Fibroblast of skin of left biceps (primary cell): Measurements from ENCODE around the gene CYSTM1.

Experiments used
- DNase-seq, 2 experiments: peaks; one replicate each; pipeline ENCODE4 v3.0.0-alpha.2; 2013; ENCODE audit warnings: low read depth in 2 of 2

The CYSTM1 gene

DNA sequence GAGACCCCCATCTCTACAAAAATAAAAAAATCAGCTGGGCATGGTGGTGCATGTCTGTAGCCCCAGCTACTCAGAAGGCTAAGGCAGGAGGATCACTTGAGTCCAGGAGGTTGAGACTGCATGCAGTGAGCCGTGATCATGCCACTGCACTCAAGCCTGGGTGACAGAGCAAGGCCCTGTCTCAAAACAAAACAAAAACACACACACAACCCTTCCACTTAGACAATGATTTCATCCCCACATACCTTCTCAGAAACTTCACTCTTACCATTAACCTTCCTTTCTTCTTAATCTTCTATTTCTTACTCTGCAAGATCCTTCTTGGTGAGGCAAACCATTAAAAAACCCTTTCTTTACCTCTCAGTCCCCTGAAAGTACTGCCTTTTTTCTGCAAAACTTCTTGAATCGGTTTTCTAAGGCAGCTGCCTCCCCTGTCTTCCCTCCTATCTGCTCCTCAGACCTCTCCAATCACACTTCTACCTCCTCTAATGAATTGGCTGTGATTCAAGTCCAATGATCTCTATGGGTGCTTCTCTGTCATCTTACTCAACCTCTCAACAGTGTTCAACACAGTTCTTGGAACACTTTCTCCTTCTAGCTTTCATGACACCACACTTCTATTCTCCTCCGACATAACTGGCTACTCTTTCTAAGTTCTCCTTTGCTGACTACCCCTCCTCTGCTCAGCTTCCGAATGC, 80.6 kb downstream of the CYSTM1 start:
- DNase-seq: no peak

DNA sequence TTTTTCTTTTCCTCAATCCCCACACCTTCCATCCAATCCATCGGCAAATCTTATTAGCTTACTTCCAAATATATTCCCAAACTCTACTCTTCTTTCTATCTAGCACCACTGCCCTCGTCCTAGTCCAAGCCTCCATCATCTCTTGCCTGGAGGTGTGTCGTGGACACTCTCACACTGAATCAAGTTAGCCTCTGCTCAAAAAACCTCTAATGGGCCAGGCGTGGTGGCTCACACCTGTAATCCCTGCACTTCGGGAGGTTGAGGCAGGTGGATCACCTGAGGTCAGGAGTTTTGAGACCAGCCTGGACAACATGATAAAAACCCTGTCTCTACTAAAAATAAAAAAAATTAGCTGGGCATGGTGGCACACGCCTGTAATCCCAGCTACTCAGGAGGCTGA, 81.7 kb downstream of the CYSTM1 start:
- DNase-seq: no peak

DNA sequence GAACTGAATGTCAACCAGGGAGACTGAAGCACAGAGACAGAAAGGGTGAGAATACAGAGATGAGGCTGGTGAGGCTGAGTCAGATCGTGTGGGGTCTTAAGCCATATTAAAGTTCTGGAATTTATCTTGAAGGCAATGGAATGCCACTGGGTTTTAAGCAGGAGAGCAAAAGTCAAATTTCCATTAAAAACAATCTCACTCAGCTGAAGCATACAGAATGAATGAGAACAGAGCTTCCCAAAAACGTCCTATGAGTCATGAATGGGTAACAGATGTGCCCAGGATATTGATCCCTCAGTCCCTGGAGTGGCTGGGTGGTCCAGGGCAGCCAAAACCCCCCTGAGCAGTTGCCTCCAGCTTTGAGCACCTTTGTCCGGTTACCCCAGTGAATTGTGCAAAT, 83.0 kb downstream of the CYSTM1 start:
- DNase-seq: peak; percentile 54 to 58

- no peak for DNase-seq
Observed at GRCh38 chr5:140258873-140259272, 83.9 kb downstream of the CYSTM1 start.

DNA sequence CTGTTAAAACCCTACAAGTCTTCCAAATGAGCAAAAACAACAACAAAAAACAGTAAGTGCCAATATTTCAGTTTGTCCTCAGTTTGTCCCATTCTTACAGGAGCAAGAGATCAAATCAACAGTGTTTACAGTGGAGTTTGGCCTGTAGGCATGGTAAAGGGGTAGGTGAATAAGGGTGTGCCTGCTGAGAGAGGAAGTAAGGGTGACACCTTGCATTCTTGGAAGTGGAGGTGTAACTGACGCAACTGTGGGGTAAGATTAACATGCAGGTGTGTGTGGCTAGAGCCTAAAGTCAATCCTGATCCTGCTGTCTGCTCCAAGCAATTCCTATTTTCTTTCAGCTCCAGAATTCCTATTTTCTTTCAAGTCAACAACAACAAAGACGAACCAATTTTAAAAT, 84.5 kb downstream of the CYSTM1 start:
- no peak for DNase-seq

DNA sequence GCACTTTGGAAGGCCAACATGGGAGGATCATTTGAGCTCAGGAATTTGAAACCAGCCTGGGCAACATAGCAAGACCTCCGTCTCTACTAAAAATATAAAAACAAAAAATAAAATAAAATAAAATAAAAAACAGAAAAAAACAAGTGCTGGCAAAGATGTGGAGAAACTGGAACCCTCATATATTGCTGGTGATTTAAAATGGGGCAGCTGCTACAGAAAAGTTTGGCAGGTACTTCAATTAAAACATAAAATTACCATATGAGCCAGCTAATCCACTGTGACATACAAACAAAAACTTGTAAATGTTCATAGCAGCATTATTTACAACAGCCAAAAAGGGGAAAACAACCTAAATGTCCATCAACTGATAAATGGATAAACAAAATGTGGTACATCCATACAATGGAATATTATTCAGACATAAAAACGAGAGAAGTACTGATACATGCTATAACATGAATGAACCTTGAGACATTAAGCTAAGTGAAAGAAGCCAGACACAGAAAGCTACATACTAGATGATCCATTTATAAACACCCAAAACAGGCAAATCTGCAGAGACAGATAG, 85.2 kb downstream of the CYSTM1 start:
- no peak for DNase-seq

DNA sequence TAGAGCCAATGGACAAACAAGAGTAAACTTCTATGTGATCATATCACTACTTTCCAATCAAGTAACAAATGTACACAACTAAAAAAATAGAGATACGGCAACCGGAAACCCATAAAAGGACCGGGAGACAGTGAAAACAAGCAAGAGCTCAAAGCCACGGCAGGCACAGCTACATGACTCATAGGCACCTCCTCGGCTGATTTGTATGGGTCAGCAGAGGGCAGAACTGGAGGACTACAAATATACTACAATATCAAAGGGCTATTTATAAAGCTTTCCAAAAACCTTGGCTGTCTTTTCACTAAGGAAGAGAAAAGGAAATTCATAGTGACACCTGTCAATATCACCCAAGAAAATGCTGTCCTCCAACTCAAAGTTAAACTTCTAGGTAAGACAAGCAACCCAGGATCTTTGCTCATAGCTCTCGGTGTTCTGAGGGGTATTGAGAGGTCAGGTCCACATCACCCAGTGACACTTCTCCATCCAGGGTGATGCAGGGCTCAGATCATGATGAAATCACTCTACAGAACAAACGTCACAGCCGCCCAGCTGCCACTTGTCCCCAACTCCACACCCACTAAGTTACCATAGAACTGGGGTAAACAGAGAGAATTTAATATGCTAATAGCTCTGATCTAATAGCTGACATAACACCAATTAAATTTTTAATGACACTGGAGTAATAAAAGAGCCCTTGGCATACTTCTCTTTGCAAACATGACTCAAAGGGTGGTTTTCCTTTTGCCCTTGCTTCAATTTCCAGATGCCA, 86.6 kb downstream of the CYSTM1 start:
- peak in 1 of 2 experiments; percentile 9 for DNase-seq

- no peak for DNase-seq
Observed at GRCh38 chr5:140262221-140262620, 87.2 kb downstream of the CYSTM1 start.

DNA sequence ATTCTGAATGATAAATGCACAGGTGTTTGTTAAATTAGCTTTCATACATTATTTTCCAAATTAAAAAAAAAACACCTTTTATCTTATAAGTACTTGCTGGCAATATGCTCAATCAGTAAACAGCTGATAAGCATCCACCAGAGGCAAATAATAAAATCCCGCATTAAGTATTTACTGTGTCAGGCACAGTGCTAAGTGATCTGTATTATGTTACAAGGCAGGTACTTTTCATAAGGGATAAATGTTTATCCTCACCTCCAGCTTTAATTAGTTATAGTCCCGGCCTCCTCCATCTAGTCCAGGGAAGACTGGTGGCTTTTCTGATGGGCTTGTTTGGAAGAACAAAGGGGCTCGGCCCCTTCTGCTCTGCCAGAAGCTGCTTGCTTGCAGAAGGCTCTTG, 87.9 kb downstream of the CYSTM1 start:
- DNase-seq: no peak

- no peak for DNase-seq
Observed at GRCh38 chr5:140265845-140266244, 90.9 kb downstream of the CYSTM1 start.

DNA sequence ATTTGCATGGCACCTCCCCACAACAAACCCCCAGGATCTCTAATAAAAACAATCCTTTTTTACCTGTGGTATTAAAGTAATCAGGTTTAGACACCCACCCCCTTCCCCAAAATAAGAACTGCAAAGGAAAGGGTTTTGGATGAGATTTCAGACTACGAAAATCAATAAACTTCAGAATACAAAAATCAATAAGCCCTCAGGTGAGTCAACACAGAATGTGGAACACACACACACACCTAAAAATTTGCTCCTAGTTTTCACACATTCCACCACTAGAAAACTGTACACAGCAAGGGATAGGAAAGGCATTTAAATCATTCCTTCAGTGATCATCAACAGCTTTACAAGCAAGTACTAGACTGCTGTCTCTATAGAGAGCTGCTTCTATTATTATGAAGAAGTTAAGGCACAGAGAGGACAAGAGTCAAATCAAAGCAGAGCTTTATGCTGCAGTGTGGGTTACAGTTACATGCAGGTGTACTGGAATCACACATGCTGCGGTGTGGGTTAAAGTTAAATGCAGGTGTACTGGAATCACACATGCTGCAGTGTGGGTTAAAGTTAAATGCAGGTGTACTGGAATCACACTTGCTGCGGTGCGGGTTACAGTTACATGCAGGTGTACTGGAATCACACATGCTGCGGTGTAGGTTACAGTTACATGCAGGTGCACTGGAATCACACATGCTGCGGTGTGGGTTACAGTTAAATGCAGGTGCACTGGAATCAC, 91.6 kb downstream of the CYSTM1 start:
- DNase-seq: no peak

GRCh38 chr5:140267201-140267540, 92.2 kb downstream of the CYSTM1 start:
- no peak for DNase-seq

DNA sequence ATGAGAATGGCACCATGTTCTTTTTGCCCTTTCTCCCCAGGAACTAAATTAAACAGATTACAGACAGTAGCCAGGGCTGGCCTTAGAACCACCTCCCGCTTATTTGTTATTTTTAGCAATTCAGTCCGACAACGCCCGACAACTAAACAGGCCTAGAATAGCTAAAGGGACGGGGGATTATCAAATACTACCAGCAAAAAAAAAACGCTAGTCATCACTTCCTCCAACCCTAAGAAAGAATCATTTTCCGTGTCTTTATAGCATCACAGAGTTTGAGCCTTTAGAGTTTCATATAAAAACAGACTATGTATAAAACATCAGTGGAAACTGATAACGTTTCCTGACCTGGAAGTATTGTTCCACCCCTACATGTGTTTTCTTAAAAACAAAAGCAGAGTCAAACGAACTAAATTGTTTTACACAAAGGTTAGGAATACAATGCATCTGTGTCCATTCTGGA, 92.6 kb downstream of the CYSTM1 start:
- DNase-seq: no peak

DNA sequence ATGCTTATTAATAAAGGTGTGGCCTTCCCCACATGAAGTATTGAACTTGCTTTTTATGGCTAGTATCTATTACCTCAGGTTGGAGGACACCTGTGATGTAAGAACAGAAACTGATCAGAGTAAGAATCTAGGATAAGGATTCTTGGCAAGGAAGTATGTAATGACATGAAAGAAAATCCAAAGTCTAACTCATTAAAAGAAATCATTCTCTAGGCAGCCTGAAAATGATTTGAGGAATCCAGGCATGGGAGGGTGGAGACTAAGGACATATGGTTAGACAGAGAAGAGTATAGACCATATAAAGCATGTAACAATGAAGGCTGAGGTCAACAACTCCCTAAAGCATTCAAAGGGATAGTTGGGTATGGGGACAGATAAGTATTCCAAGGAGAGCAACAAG, 95.0 kb downstream of the CYSTM1 start:
- DNase-seq: no peak

DNA sequence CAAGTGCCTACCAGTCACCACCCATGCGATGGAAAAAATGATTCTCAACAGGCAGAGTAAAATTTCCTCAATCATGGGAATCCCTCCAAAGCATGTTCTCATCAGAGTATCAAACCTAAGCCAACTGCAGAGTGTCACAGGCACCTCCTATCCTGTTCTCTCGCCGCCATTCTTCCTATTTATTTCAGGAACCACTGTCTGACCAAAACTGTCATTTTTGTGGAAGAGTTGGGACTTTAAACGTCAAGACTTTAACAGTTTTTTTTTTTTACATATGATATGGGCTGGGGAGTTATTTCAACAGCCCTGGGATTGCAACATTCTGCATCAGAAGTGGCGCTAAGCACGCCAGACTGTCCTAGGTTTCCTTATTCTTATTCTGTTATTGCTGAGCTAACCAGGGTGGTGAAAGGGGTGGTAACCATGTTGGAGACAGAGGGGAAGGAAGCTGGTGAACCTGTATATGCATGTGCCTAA, 98.5 kb downstream of the CYSTM1 start:
- no peak for DNase-seq

DNA sequence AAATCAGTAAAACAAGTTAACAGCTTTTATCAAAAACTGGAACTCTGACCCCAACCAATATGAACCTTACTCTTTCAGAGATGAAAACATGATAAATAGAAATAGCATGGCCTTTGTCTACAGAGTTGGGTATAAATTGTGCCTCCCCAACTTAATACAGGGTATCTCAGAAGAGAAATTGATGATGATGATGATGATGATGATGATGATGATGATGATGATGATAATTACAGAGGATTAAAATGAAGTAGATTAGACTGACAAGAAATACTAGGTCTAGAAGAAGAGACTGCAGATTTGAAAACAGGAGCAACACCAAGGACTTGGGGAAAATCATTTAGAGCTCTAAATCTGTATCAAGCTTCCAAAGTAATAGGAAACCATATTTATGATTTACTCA, 100.8 kb downstream of the CYSTM1 start:
- DNase-seq: no peak

DNA sequence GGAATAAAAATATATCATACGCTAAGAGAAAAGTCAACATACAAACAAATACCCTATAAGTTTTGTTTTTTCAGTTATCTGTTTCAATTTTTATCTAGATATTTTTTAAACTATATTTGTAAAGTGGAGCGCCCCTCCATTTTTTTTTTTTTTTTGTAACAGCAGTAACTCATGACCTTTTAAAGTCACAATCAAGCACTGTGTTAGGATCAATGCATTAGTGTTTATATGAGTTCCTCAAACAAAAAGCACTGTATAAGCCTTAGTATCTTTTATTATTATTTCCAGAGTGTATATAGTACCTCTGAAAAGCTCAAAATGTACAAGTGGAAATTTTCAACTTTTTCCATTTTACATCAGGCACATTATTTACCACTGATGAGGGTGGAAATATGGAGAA, 107.3 kb downstream of the CYSTM1 start:
- DNase-seq: no peak

GRCh38 chr5:140284013-140284412, 109.0 kb downstream of the CYSTM1 start:
- DNase-seq: no peak

DNA sequence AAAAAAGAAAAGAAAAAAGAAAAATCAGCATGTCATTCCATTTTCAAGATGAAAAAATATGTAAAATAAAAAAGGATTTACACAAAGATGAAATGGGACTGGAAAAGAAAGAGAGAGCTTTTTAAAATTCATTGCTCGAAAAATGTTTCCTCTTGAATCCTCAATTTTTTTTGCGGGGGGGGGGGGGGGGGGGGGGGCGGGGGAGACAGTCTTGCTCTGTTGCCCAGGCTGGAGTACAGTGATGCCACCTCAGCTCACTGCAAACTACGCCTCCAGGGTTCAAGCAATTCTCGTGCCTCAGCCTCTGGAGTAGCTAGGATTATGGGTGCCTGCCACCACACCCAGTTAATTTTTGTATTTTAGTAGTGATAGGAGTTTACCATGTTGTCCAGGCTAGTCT, 111.4 kb downstream of the CYSTM1 start:
- no peak for DNase-seq

DNA sequence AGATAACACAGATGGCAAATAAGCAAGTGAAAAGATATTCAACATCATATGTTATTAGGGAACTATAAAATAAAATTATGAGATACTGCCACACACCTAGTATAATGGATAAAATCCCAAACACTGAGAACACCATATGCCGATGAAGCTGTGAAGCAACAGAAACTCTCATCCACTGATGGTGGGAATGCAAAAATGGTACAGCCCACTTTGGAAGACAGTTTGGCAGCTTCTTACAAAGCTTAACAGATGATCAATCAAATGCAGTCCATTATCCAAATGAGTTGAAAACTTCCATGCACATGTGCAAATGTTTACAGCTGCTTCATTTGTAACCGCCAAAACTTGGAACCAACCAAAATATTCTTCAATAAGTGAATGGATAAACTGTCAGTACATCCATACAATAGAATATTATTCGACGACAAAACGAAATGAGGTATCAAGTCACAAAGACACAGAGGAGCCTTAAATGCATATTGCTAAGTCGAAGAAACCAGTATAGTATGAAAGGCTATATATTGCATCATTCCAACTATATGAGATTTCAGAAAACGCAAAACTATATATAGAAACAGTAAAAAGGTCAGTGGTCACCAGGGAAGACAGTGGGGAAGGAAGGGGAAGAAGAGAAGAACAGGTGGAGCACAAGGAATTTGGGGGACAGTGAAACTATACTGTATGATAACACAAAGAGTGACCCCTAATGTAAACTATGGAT, 113.0 kb downstream of the CYSTM1 start:
- DNase-seq: peak in 1 of 2 experiments; percentile 24

GRCh38 chr5:140292212-140293036, 117.4 kb downstream of the CYSTM1 start:
- no peak for DNase-seq
